CD4-positive, alpha-beta T cell (primary cell): ENCODE results near the gene NELFB. TPM values are rescaled to one million over a fixed set of nuclear protein-coding genes. Genes with fewer than 3 reads are reported as not detected.

ENCODE experiments used
- total RNA-seq, 174 experiments: library from RNA in 2 of 174; stranded (reverse) in 2 of 174; gene quantifications; one replicate each; pipeline ENCODE4 v1.2.3 and lab custom pipeline; 2021 to 2026

Gene NELFB
- total RNA-seq, 2 experiments from 2014 or later = 20.7 to 21.2 TPM

Other genes with a start within 250 kb of the NELFB start
- gene ABCA2, start 227.1 kb upstream of the NELFB start, total RNA-seq = 10 to 100 TPM; 80.1 to 86.8 TPM
- gene FUT7, start 223.2 kb upstream of the NELFB start, total RNA-seq = 1 to 10 TPM; 1.7 to 1.8 TPM
- gene NPDC1, start 209.2 kb upstream of the NELFB start, total RNA-seq = 10 to 100 TPM; 15.3 to 16.0 TPM
- gene ENTPD2, start 201.3 kb upstream of the NELFB start, total RNA-seq = not detected
- under 1 TPM; 0.17 to 0.19 TPM for gene SAPCD2, start 184.8 kb upstream of the NELFB start, total RNA-seq
- gene UAP1L1, start 177.8 kb upstream of the NELFB start, total RNA-seq = 1 to 10 TPM; 6.5 to 6.8 TPM
- 10 to 100 TPM; 60.9 to 66.9 TPM for gene MAN1B1, start 168.3 kb upstream of the NELFB start, total RNA-seq
- 100 to 1,000 TPM; 344 to 349 TPM for gene DPP7, start 140.6 kb upstream of the NELFB start, total RNA-seq
- gene GRIN1, start 116.2 kb upstream of the NELFB start, total RNA-seq = not detected
- gene LRRC26, start 85.3 kb upstream of the NELFB start, total RNA-seq = not detected
- not detected for gene TMEM210, start 83.3 kb upstream of the NELFB start, total RNA-seq
- 100 to 1,000 TPM; 144 to 149 TPM for gene ANAPC2, start 66.8 kb upstream of the NELFB start, total RNA-seq
- 10 to 100 TPM; 30.1 to 30.5 TPM for gene SSNA1, start 66.7 kb upstream of the NELFB start, total RNA-seq
- gene TPRN, start 54.6 kb upstream of the NELFB start, total RNA-seq = 1 to 10 TPM; 6.1 to 8.6 TPM
- 10 to 100 TPM; 18.2 to 18.7 TPM for gene TMEM203, start 49.7 kb upstream of the NELFB start, total RNA-seq
- gene NDOR1, start 49.6 kb upstream of the NELFB start, total RNA-seq = 10 to 100 TPM; 22.8 to 25.3 TPM
- under 1 TPM; 0.66 to 0.67 TPM for gene RNF208, start 33.1 kb upstream of the NELFB start, total RNA-seq
- gene CYSRT1, start 30.2 kb upstream of the NELFB start, total RNA-seq = under 1 TPM; 0.33 to 0.42 TPM
- gene RNF224, start 27.8 kb upstream of the NELFB start, total RNA-seq = under 1 TPM in 1 of 2 experiments, not detected in 1; 0.14 TPM
- not detected for gene SLC34A3, start 24.4 kb upstream of the NELFB start, total RNA-seq
- gene TUBB4B, start 14.0 kb upstream of the NELFB start, total RNA-seq = 10 to 100 TPM; 93.8 to 98.2 TPM
- not detected for gene STPG3, start 4.0 kb upstream of the NELFB start, total RNA-seq
- gene TOR4A, start 22.4 kb downstream of the NELFB start, total RNA-seq = under 1 TPM; 0.67 to 0.80 TPM
- gene NRARP, start 46.9 kb downstream of the NELFB start, total RNA-seq = 1 to 10 TPM in 1 of 2 experiments, under 1 TPM in 1; 0.96 to 1.4 TPM
- 10 to 100 TPM; 14.9 to 16.9 TPM for gene EXD3, start 167.8 kb downstream of the NELFB start, total RNA-seq
- gene NOXA1, start 168.1 kb downstream of the NELFB start, total RNA-seq = 1 to 10 TPM; 6.7 to 7.7 TPM
- not detected for gene ENTPD8, start 186.0 kb downstream of the NELFB start, total RNA-seq
- gene NSMF, start 204.0 kb downstream of the NELFB start, total RNA-seq = 100 to 1,000 TPM; 104 to 109 TPM